CD4-positive, alpha-beta T cell treated with Interleukin-15 for 4 hours (primary cell): ENCODE measurements around the gene SMIM41.
"Not testable (repeated sequence)": the region's sequence is repeated elsewhere in the genome, so short reads cannot be mapped to it uniquely, and the experiment has no call there.

ENCODE experiments used
- DNase-seq: peaks from one replicate; pipeline ENCODE4 v3.0.0-alpha.2; 2020; ENCODE audit warnings: low spot score

SMIM41 gene

GRCh38 chr12:52085682-52086180 is 6.2 kb downstream of the SMIM41 start:
- DNase-seq = no peak

- DNase-seq = no peak
Observed at GRCh38 chr12:52086366-52086765, 6.9 kb downstream of the SMIM41 start.

- DNase-seq = no peak
Observed at GRCh38 chr12:52086944-52087835, 7.7 kb downstream of the SMIM41 start.

GRCh38 chr12:52087961-52088820 is 8.7 kb downstream of the SMIM41 start:
- no peak for DNase-seq

- no peak for DNase-seq
Observed at GRCh38 chr12:52089491-52089890, 10.0 kb downstream of the SMIM41 start.

GRCh38 chr12:52090291-52090690 is 10.8 kb downstream of the SMIM41 start:
- DNase-seq = no peak

- no peak for DNase-seq
Observed at GRCh38 chr12:52091061-52091460, 11.6 kb downstream of the SMIM41 start.

GRCh38 chr12:52091869-52092268 is 12.4 kb downstream of the SMIM41 start:
- no peak for DNase-seq

GRCh38 chr12:52093346-52093745 is 13.8 kb downstream of the SMIM41 start:
- DNase-seq = no peak

GRCh38 chr12:52096332-52097044 is 17.0 kb downstream of the SMIM41 start:
- no peak for DNase-seq

- DNase-seq = no peak
Observed at GRCh38 chr12:52097045-52097666, 17.7 kb downstream of the SMIM41 start.

- not testable (repeated sequence) for DNase-seq
Observed at GRCh38 chr12:52104431-52105089, 25.1 kb downstream of the SMIM41 start.

- peak; percentile 75 for DNase-seq
Observed at GRCh38 chr12:52116222-52117125, 37.0 kb downstream of the SMIM41 start.

- not testable (repeated sequence) for DNase-seq
Observed at GRCh38 chr12:52117806-52118475, 38.4 kb downstream of the SMIM41 start.

- DNase-seq = peak; percentile 15
Observed at GRCh38 chr12:52119398-52120254, 40.1 kb downstream of the SMIM41 start.

- DNase-seq = no peak
Observed at GRCh38 chr12:52120951-52121823, 41.7 kb downstream of the SMIM41 start.

GRCh38 chr12:52121824-52122539 is 42.5 kb downstream of the SMIM41 start:
- peak; percentile 58 for DNase-seq
